GM12878 (cell line): ENCODE results near the gene KCNE4. TPM values are rescaled to one million over a fixed set of nuclear protein-coding genes. Genes with fewer than 3 reads are reported as not detected.

Experiments used
- ATAC-seq: fragments of 200-7000 bp; cut with Tn5 transposase; 3 replicates; pipeline ENCODE4 v1.9.1; 2020; ENCODE audit warnings: mild to moderate bottlenecking, moderate library complexity
- BruUV-seq: library from RNA; stranded (reverse); fragments of 400-500 nt; replicated peaks from 2 replicates; lab custom pipeline; 2021; lab: Mats Ljungman, UMichigan
- CTCF ChIA-PET: fragments of 300-600 bp; sonication (Branson Sonifier 250); formaldehyde crosslinking; extraction: SDS; loops from one replicate; lab custom pipeline; 2021; ENCODE audit warnings: inconsistent platforms; lab: Yijun Ruan, JAX
- POLR2A ChIA-PET: fragments of 350-600 bp; formaldehyde crosslinking; extraction: SDS; loops from one replicate; lab custom pipeline; 2021; ENCODE audit warnings: inconsistent platforms; lab: Charles Lee
- RAD21 ChIA-PET: fragments of 300-600 bp; sonication (Branson Sonifier 250); formaldehyde crosslinking; loops from one replicate; lab custom pipeline; 2023; ENCODE audit warnings: antibody characterized with exemption; ENCODE audit not compliant: unreplicated experiment; lab: Charles Lee
- SMC1A ChIA-PET: fragments of 300-600 bp; sonication (Branson Sonifier 250); formaldehyde crosslinking; loops from one replicate; lab custom pipeline; 2023; ENCODE audit not compliant: unreplicated experiment, uncharacterized antibody; lab: Charles Lee
- DNase-seq: peaks from one replicate; pipeline ENCODE4 v3.0.0-alpha.2; 2011; ENCODE audit warnings: low read depth, low spot score
- FAIRE-seq: peaks from 3 replicates; lab custom pipeline; 2011; peaks lifted over from hg19 to GRCh38; lab: Jason Lieb, UNC
- H2AFZ ChIP-seq: 2 replicates; pipeline ENCODE4 v1.6.0; 2011; ENCODE audit warnings: low read depth, low read length, control low read depth; ENCODE audit not compliant: control insufficient read depth
- H3K27ac ChIP-seq: 2 replicates; pipeline ENCODE4 v1.5.1; 2011; ENCODE audit warnings: control low read depth; ENCODE audit not compliant: control insufficient read depth, insufficient read depth
- H3K27me3 ChIP-seq, 2 experiments: replicated peaks in 1 of 2; 2 replicates each; pipeline versions ENCODE4 v1.6.0 to v1.6.1; 2011; ENCODE audit warnings: low read length in 1 of 2; ENCODE audit not compliant: control insufficient read depth in 2 of 2, insufficient read depth in 2 of 2
- H3K36me3 ChIP-seq, 2 experiments: 2 replicates each; pipeline ENCODE4 v1.5.1; 2011; ENCODE audit warnings: low read length in 1 of 2; ENCODE audit not compliant: control insufficient read depth in 2 of 2, insufficient read depth in 2 of 2
- H3K4me1 ChIP-seq: 2 replicates; pipeline ENCODE4 v1.6.1; 2011; ENCODE audit warnings: mild to moderate bottlenecking, low read length, moderate library complexity, mixed read lengths; ENCODE audit not compliant: control insufficient read depth, insufficient read depth
- H3K4me2 ChIP-seq: 2 replicates; pipeline ENCODE4 v1.6.0; 2011; ENCODE audit warnings: control low read depth; ENCODE audit not compliant: control insufficient read depth, insufficient read depth
- H3K4me3 ChIP-seq: fragments of 200-600 bp; sonication (generic); 2 replicates; pipeline ENCODE4 v1.5.1; 2016
- H3K79me2 ChIP-seq: 2 replicates; pipeline ENCODE4 v1.6.0; 2011; ENCODE audit warnings: low read length; ENCODE audit not compliant: control insufficient read depth, insufficient read depth
- H3K9ac ChIP-seq: 2 replicates; pipeline ENCODE4 v1.8.0; 2011; ENCODE audit warnings: low read length, control low read depth, mixed read lengths; ENCODE audit not compliant: control insufficient read depth, insufficient read depth
- H3K9me3 ChIP-seq: replicated peaks from 3 replicates; pipeline ENCODE4 v1.5.1; 2011; ENCODE audit warnings: mild to moderate bottlenecking, low read length; ENCODE audit not compliant: control insufficient read depth, insufficient read depth
- H4K20me1 ChIP-seq: 2 replicates; pipeline ENCODE4 v1.6.0; 2011; ENCODE audit not compliant: control insufficient read depth, insufficient read depth
- CBX3 ChIP-seq: fragments of 200-600 bp; sonication (generic); IDR thresholded peaks from 2 replicates; pipeline ENCODE4 v1.6.1; 2016; ENCODE audit warnings: low read depth, borderline replicate concordance
- KAT2A ChIP-seq: conservative IDR thresholded peaks from 2 replicates; pipeline ENCODE4 v1.6.1; 2011; ENCODE audit warnings: low read depth, low read length; ENCODE audit not compliant: control insufficient read depth
- MAX ChIP-seq: IDR thresholded peaks from 2 replicates; pipeline ENCODE4 v1.6.1; 2012; ENCODE audit warnings: low read depth, low read length, improper control_type of control experiment
- NRF1 ChIP-seq: conservative IDR thresholded peaks from 2 replicates; pipeline ENCODE4 v1.6.1; 2011; ENCODE audit warnings: mild to moderate bottlenecking, low read depth, low read length, improper control_type of control experiment
- TAF1 ChIP-seq: IDR thresholded peaks from 2 replicates; pipeline ENCODE4 v1.6.1; 2011; ENCODE audit warnings: mild to moderate bottlenecking, low read depth, low read length, borderline replicate concordance
- TCF7 ChIP-seq: IDR thresholded peaks from 2 replicates; pipeline ENCODE4 v1.6.1; 2014; ENCODE audit warnings: antibody characterized with exemption, borderline replicate concordance
- WGBS: methylation state at CpG from one replicate; pipeline ENCODE4 v1.1.6; 2016; ENCODE audit warnings: low lambda C conversion rate; ENCODE audit not compliant: insufficient replicate concordance, insufficient coverage; ENCODE audit errors: missing lambda C conversion rate; 5-methylcytosine and 5-hydroxymethylcytosine counted together
- in situ Hi-C: fragments of 300-500 bp; cut with MboI; formaldehyde crosslinking; loops from 9 replicates; pipeline ENCODE4 v1.14.3; 2018; ENCODE audit warnings: mixed read lengths
- intact Hi-C: fragments of 100-400 bp; cut with micrococcal nuclease; formaldehyde crosslinking; loops from one replicate; pipeline ENCODE4 v1.14.2; 2022; ENCODE audit not compliant: unreplicated experiment
- polyA plus RNA-seq, 11 experiments: library from polyadenylated mRNA; depleted of rRNA in 4 of 11; unstranded in 6 of 11; stranded (reverse) in 5 of 11; fragments of >200 nt; fragmentation: Nextera tagmentation in 4 of 11; fragmentation: Illumina TruSeq in 1 of 11; extraction: Ambion mirVana in 4 of 11; extraction: Trizol in 1 of 11; gene quantifications; 1 replicate in 1 of 11; 2 replicates in 10 of 11; pipeline versions ENCODE4 v1.2.1 to v1.2.3, GENCODE V29; 2011 to 2016; ENCODE audit warnings: inconsistent platforms in 2 of 11, missing spikeins in 2 of 11, low read depth in 1 of 11
- total RNA-seq, 4 experiments: library from RNA; depleted of rRNA in 3 of 4; stranded (reverse); fragments of >200 nt in 3 of 4; fragmentation: Illumina TruSeq in 1 of 4; extraction: Trizol in 1 of 4; gene quantifications; 2 replicates each; pipeline versions ENCODE4 v1.2.1 to v1.2.3, GENCODE V29; 2013 to 2021

The KCNE4 gene
- total and polyA plus RNA-seq, 10 of the 15 experiments (the other 5 are each of a cell fraction or from before 2014, with no cell fraction given), result 0.30 TPM; not detected in 9

GRCh38 chr2:223062396-223062795 is 10.4 kb downstream of the KCNE4 start:
- H3K27ac ChIP-seq, result no peak overlapping the region
- FAIRE-seq (no peak), DNase-seq (no peak), ATAC-seq (no peak)
- H3K27me3 ChIP-seq, result no peaks in the 10 kb centered on the region; a peak in 1 of 4 replicates
- no peak overlapping the region for H3K9ac ChIP-seq
- no peak overlapping the region for H3K4me3 ChIP-seq
- SMC1A ChIA-PET, result no interaction called here
- BruUV-seq, result no TSS peak
- no peaks in the 10 kb centered on the region for H4K20me1 ChIP-seq
- RAD21 ChIA-PET, result no interaction called here
- CTCF ChIA-PET, result no interaction called here
- no peak overlapping the region for H2AFZ ChIP-seq
- in situ Hi-C loops, result no loop called here
- H3K4me2 ChIP-seq, result no peak overlapping the region
- no peaks in the 10 kb centered on the region for H3K79me2 ChIP-seq
- H3K9me3 ChIP-seq, result no peaks in the 10 kb centered on the region
- no peaks in the 10 kb centered on the region for H3K36me3 ChIP-seq
- TF ChIP-seq TAF1 (no peak), CBX3 (no peak)
- TF ChIP-seq, all 136 proteins: peak for 0
- 36% methylated on average over 2 of the region's 2 CpGs for WGBS
- intact Hi-C loops, result no loop called here
- no peaks in the 10 kb centered on the region for H3K4me1 ChIP-seq
- POLR2A ChIA-PET, result no interaction called here

- no TSS peak for BruUV-seq
- no peak overlapping the region for H3K4me2 ChIP-seq
- POLR2A ChIA-PET, result no interaction called here
These were observed 13.1 kb downstream of the KCNE4 start for GRCh38 chr2:223065107-223065506.

More at GRCh38 chr2:223065107-223065506, 13.1 kb downstream of the KCNE4 start:
- ChIA-PET CTCF (no interaction called here), RAD21 (no interaction called here), SMC1A (no interaction called here)
- no peak overlapping the region for H3K4me3 ChIP-seq
- no peaks in the 10 kb centered on the region for H3K79me2 ChIP-seq
- no peaks in the 10 kb centered on the region for H3K4me1 ChIP-seq
- no peak overlapping the region for H2AFZ ChIP-seq
- H3K27ac ChIP-seq, result no peak overlapping the region
- intact Hi-C loops, result no loop called here
- no peak overlapping the region for H3K9ac ChIP-seq
- no peaks in the 10 kb centered on the region for H4K20me1 ChIP-seq
- whole genome bisulfite sequencing, result 38% methylated on average over 5 of the region's 5 CpGs
- DNase-seq (no peak), ATAC-seq (no peak), FAIRE-seq (no peak)
- TF ChIP-seq TCF7 (no peak), MAX (no peak), NRF1 (no peak), KAT2A (no peak)
- no peaks in the 10 kb centered on the region for H3K9me3 ChIP-seq
- in situ Hi-C loops, result no loop called here
- no peaks in the 10 kb centered on the region; a peak in 1 of 4 replicates for H3K27me3 ChIP-seq
- no peaks in the 10 kb centered on the region for H3K36me3 ChIP-seq
